GM12878 (cell line): Measurements from ENCODE around the gene GOT2. TPM values are rescaled to one million over a fixed set of nuclear protein-coding genes. Genes with fewer than 3 reads are reported as not detected.
A peak's percentile ranks its signal among the peaks of the same experiment; 100 is the strongest.

Experiments used
- ATAC-seq: fragments of 200-7000 bp; cut with Tn5 transposase; 3 replicates; pipeline ENCODE4 v1.9.1; 2020; ENCODE audit warnings: mild to moderate bottlenecking, moderate library complexity
- BruUV-seq: library from RNA; stranded (reverse); fragments of 400-500 nt; replicated peaks from 2 replicates; lab custom pipeline; 2021; lab: Mats Ljungman, UMichigan
- CTCF ChIA-PET: fragments of 300-600 bp; sonication (Branson Sonifier 250); formaldehyde crosslinking; extraction: SDS; loops from one replicate; lab custom pipeline; 2021; ENCODE audit warnings: inconsistent platforms; lab: Yijun Ruan, JAX
- POLR2A ChIA-PET: fragments of 350-600 bp; formaldehyde crosslinking; extraction: SDS; loops from one replicate; lab custom pipeline; 2021; ENCODE audit warnings: inconsistent platforms; lab: Charles Lee
- RAD21 ChIA-PET: fragments of 300-600 bp; sonication (Branson Sonifier 250); formaldehyde crosslinking; loops from one replicate; lab custom pipeline; 2023; ENCODE audit warnings: antibody characterized with exemption; ENCODE audit not compliant: unreplicated experiment; lab: Charles Lee
- SMC1A ChIA-PET: fragments of 300-600 bp; sonication (Branson Sonifier 250); formaldehyde crosslinking; loops from one replicate; lab custom pipeline; 2023; ENCODE audit not compliant: unreplicated experiment, uncharacterized antibody; lab: Charles Lee
- DNase-seq: peaks from one replicate; pipeline ENCODE4 v3.0.0-alpha.2; 2011; ENCODE audit warnings: low read depth, low spot score
- FAIRE-seq: peaks from 3 replicates; lab custom pipeline; 2011; peaks lifted over from hg19 to GRCh38; lab: Jason Lieb, UNC
- H2AFZ ChIP-seq: 2 replicates; pipeline ENCODE4 v1.6.0; 2011; ENCODE audit warnings: low read depth, low read length, control low read depth; ENCODE audit not compliant: control insufficient read depth
- H3K27ac ChIP-seq: 2 replicates; pipeline ENCODE4 v1.5.1; 2011; ENCODE audit warnings: control low read depth; ENCODE audit not compliant: control insufficient read depth, insufficient read depth
- H3K27me3 ChIP-seq, 2 experiments: replicated peaks in 1 of 2; 2 replicates each; pipeline versions ENCODE4 v1.6.0 to v1.6.1; 2011; ENCODE audit warnings: low read length in 1 of 2; ENCODE audit not compliant: control insufficient read depth in 2 of 2, insufficient read depth in 2 of 2
- H3K36me3 ChIP-seq, 2 experiments: 2 replicates each; pipeline ENCODE4 v1.5.1; 2011; ENCODE audit warnings: low read length in 1 of 2; ENCODE audit not compliant: control insufficient read depth in 2 of 2, insufficient read depth in 2 of 2
- H3K4me1 ChIP-seq: 2 replicates; pipeline ENCODE4 v1.6.1; 2011; ENCODE audit warnings: mild to moderate bottlenecking, low read length, moderate library complexity, mixed read lengths; ENCODE audit not compliant: control insufficient read depth, insufficient read depth
- H3K4me2 ChIP-seq: 2 replicates; pipeline ENCODE4 v1.6.0; 2011; ENCODE audit warnings: control low read depth; ENCODE audit not compliant: control insufficient read depth, insufficient read depth
- H3K4me3 ChIP-seq: fragments of 200-600 bp; sonication (generic); 2 replicates; pipeline ENCODE4 v1.5.1; 2016
- H3K79me2 ChIP-seq: 2 replicates; pipeline ENCODE4 v1.6.0; 2011; ENCODE audit warnings: low read length; ENCODE audit not compliant: control insufficient read depth, insufficient read depth
- H3K9ac ChIP-seq: 2 replicates; pipeline ENCODE4 v1.8.0; 2011; ENCODE audit warnings: low read length, control low read depth, mixed read lengths; ENCODE audit not compliant: control insufficient read depth, insufficient read depth
- H3K9me3 ChIP-seq: replicated peaks from 3 replicates; pipeline ENCODE4 v1.5.1; 2011; ENCODE audit warnings: mild to moderate bottlenecking, low read length; ENCODE audit not compliant: control insufficient read depth, insufficient read depth
- H4K20me1 ChIP-seq: 2 replicates; pipeline ENCODE4 v1.6.0; 2011; ENCODE audit not compliant: control insufficient read depth, insufficient read depth
- ETV6 ChIP-seq, 2 experiments: fragments of 450-650 bp in 1 of 2; IDR thresholded peaks in 1 of 2; conservative IDR thresholded peaks in 1 of 2; 2 replicates each; pipeline ENCODE4 v1.6.1; 2014; ENCODE audit warnings: antibody characterized with exemption in 1 of 2, borderline replicate concordance in 1 of 2, low read depth in 1 of 2, mild to moderate bottlenecking in 1 of 2, moderate library complexity in 1 of 2
- HCFC1 ChIP-seq: fragments of 150-350 bp; IDR thresholded peaks from 2 replicates; pipeline ENCODE4 v1.6.1; 2014; ENCODE audit warnings: low read length
- MEF2B ChIP-seq: fragments of 450-650 bp; IDR thresholded peaks from 2 replicates; pipeline ENCODE4 v1.6.1; 2018; ENCODE audit warnings: mild to moderate bottlenecking, moderate library complexity; ENCODE audit not compliant: partially characterized antibody, poor library complexity, severe bottlenecking
- NRF1 ChIP-seq: conservative IDR thresholded peaks from 2 replicates; pipeline ENCODE4 v1.6.1; 2011; ENCODE audit warnings: mild to moderate bottlenecking, low read depth, low read length, improper control_type of control experiment
- RAD51 ChIP-seq: fragments of 450-650 bp; IDR thresholded peaks from 2 replicates; pipeline ENCODE4 v1.6.1; 2016; ENCODE audit warnings: moderate library complexity, mild to moderate bottlenecking, inconsistent platforms
- RCOR1 ChIP-seq: conservative IDR thresholded peaks from 2 replicates; pipeline ENCODE4 v1.6.1; 2012; ENCODE audit warnings: low read depth, low read length, improper control_type of control experiment
- RFX5 ChIP-seq: IDR thresholded peaks from 2 replicates; pipeline ENCODE4 v1.6.1; 2011; ENCODE audit warnings: low read depth, low read length, improper control_type of control experiment
- RUNX3 ChIP-seq: IDR thresholded peaks from 2 replicates; pipeline ENCODE4 v1.6.1; 2012; ENCODE audit warnings: low read length, inconsistent platforms
- STAT1 ChIP-seq: fragments of 450-650 bp; conservative IDR thresholded peaks from 2 replicates; pipeline ENCODE4 v1.6.1; 2014; ENCODE audit warnings: antibody characterized with exemption, mild to moderate bottlenecking
- ZBTB4 ChIP-seq: fragments of 450-650 bp; formaldehyde crosslinking; IDR thresholded peaks from 2 replicates; pipeline ENCODE4 v1.4.0; 2022; ENCODE audit warnings: mild to moderate bottlenecking, moderate library complexity
- WGBS: methylation state at CpG from one replicate; pipeline ENCODE4 v1.1.6; 2016; ENCODE audit warnings: low lambda C conversion rate; ENCODE audit not compliant: insufficient replicate concordance, insufficient coverage; ENCODE audit errors: missing lambda C conversion rate; 5-methylcytosine and 5-hydroxymethylcytosine counted together
- in situ Hi-C: fragments of 300-500 bp; cut with MboI; formaldehyde crosslinking; loops from 9 replicates; pipeline ENCODE4 v1.14.3; 2018; ENCODE audit warnings: mixed read lengths
- intact Hi-C: fragments of 100-400 bp; cut with micrococcal nuclease; formaldehyde crosslinking; loops from one replicate; pipeline ENCODE4 v1.14.2; 2022; ENCODE audit not compliant: unreplicated experiment
- polyA plus RNA-seq, 11 experiments: library from polyadenylated mRNA; depleted of rRNA in 4 of 11; unstranded in 6 of 11; stranded (reverse) in 5 of 11; fragments of >200 nt; fragmentation: Nextera tagmentation in 4 of 11; fragmentation: Illumina TruSeq in 1 of 11; extraction: Ambion mirVana in 4 of 11; extraction: Trizol in 1 of 11; gene quantifications; 1 replicate in 1 of 11; 2 replicates in 10 of 11; pipeline versions ENCODE4 v1.2.1 to v1.2.3, GENCODE V29; 2011 to 2016; ENCODE audit warnings: inconsistent platforms in 2 of 11, missing spikeins in 2 of 11, low read depth in 1 of 11
- total RNA-seq, 4 experiments: library from RNA; depleted of rRNA in 3 of 4; stranded (reverse); fragments of >200 nt in 3 of 4; fragmentation: Illumina TruSeq in 1 of 4; extraction: Trizol in 1 of 4; gene quantifications; 2 replicates each; pipeline versions ENCODE4 v1.2.1 to v1.2.3, GENCODE V29; 2013 to 2021

GOT2 gene
- total and polyA plus RNA-seq, 10 of the 15 experiments (the other 5 are each of a cell fraction or from before 2014, with no cell fraction given) = 41.7 to 235 (median 83.7) TPM

GRCh38 chr16:58709333-58709732 is 24.8 kb downstream of the GOT2 start (continued):
- TF ChIP-seq ETV6 (conservative IDR thresholded peaks at IDR 0.05 in 1 of 2, IDR thresholded peaks at IDR 0.05 in 1 of 2; ENCODE audit: borderline replicate concordance in 1 of 2, low read depth in 1 of 2) (no peak), RAD51 (no peak), NRF1 (no peak), STAT1 (no peak), ZBTB4 (CRISPR knock-in tag) (no peak), MEF2B (no peak)

- no peak for TF ChIP-seq RCOR1
- TF ChIP-seq RUNX3 = peak; percentile 19; the same call in 1 of the 2 replicates
- TF ChIP-seq HCFC1 = no peak
- no peak for TF ChIP-seq RFX5
- 6% methylated on average over 4 of the region's 4 CpGs for WGBS
- POLR2A ChIA-PET = no interaction called here
These were observed 35.0 kb downstream of the GOT2 start for GRCh38 chr16:58699151-58699550.

More at GRCh38 chr16:58699151-58699550, 35.0 kb downstream of the GOT2 start:
- no peaks in the 10 kb centered on the region for H4K20me1 ChIP-seq
- no peaks in the 10 kb centered on the region for H3K79me2 ChIP-seq
- no peak overlapping the region for H3K4me3 ChIP-seq
- H3K4me2 ChIP-seq = no peak overlapping the region
- ChIA-PET CTCF (interaction anchor here (1.2 kb wide), 1 partner anchor 9 kb away, joined by 3 read pairs; no protein-coding TSS in a partner anchor), SMC1A (interaction anchor here (0.6 to 1.1 kb wide), 2 partner anchors 12 to 20 kb away, joined by 3 to 4 read pairs; no protein-coding TSS in a partner anchor), RAD21 (no interaction called here)
- BruUV-seq = no TSS peak
- H3K4me1 ChIP-seq = no peaks in the 10 kb centered on the region; the same call in 1 of the 2 replicates
- no peak overlapping the region for H3K27ac ChIP-seq
- H2AFZ ChIP-seq = no peak overlapping the region
- in situ Hi-C loops = no loop called here
- no peaks in the 10 kb centered on the region for H3K27me3 ChIP-seq
- no peak overlapping the region for H3K9ac ChIP-seq
- DNase-seq (no peak), ATAC-seq (peak; percentile 48; the same call in 2 of the 3 replicates), FAIRE-seq (no peak)
- intact Hi-C loops = no loop called here
- no peaks in the 10 kb centered on the region for H3K36me3 ChIP-seq
- H3K9me3 ChIP-seq = no peaks in the 10 kb centered on the region; the same call in 2 of the 3 replicates
